Measurements from ENCODE around the gene ATP1B2. TPM values are rescaled to one million over a fixed set of nuclear protein-coding genes. Genes with fewer than 3 reads are reported as not detected.
A peak's percentile ranks its signal among the peaks of the same experiment; 100 is the strongest.

ATP1B2 gene
- total RNA-seq, 1 experiment from 2014 or later = 29.1 TPM

DNA sequence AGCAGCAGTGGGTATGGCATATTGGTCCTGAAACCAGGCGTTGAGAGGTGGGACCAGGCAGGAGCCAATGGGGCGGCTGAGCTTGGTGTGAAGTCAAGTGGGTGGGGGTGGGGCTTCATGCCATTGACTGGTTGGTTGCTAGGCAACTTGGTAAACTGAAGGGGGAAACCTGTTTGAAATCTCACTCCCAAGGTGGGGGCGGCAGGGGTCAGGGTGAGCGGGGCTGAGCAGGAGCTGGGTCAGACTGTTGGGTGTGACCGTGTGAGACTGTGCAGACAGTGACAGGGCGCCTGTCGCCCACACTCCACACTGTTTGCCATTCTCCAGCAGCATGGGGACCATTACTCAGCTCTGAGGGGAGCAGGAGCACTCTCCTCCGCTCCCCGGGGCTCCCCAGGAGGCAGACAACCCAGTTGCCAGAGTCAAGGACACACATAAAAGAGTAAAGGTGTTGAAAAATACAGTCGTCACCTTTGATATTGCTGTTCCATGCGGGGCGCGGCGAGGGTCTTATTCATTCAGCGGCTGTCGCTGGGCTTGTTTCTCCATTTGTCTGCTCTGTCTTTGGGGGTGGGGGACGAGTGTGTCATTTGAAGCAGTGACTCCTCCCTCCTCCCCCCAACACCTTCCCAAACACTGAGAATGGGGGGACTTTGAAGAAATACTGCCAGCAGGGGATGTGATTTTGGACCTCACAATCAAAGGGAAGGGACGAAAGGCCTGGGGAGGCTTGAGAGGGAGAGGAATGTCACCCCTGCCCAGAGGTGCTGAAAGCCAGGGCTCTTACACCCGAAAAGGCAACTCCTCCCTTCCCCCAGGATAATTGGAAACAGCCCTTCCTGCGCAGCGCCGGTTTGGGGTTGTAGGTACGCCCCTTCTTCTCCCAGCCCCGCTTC lies 53.1 kb downstream of the ATP1B2 start:
- peak overlapping the region; percentile 88 for H3K27ac Mint-ChIP-seq
- peaks cover 30% of the 10 kb centered on the region for H3K4me1 Mint-ChIP-seq
- H3K9me3 Mint-ChIP-seq = no peaks in the 10 kb centered on the region
- H3K27me3 Mint-ChIP-seq (ENCODE audit: low read depth) = peaks cover 13% of the 10 kb centered on the region
- H3K36me3 Mint-ChIP-seq = peaks cover 2% of the 10 kb centered on the region; the same call in 1 of the 2 replicates
- TF ChIP-seq NFYB (CRISPR knock-in tag; conservative IDR thresholded peaks at IDR 0.05; ENCODE audit: low read depth) (peak; percentile 16; the same call in 1 of the 2 replicates), JAZF1 (CRISPR knock-in tag; IDR thresholded peaks at IDR 0.05) (no peak), ZNF532 (CRISPR knock-in tag; IDR thresholded peaks at IDR 0.05; ENCODE audit: borderline replicate concordance) (peak; percentile 36; the same call in 1 of the 2 replicates)
- TF ChIP-seq, protein P1, sequence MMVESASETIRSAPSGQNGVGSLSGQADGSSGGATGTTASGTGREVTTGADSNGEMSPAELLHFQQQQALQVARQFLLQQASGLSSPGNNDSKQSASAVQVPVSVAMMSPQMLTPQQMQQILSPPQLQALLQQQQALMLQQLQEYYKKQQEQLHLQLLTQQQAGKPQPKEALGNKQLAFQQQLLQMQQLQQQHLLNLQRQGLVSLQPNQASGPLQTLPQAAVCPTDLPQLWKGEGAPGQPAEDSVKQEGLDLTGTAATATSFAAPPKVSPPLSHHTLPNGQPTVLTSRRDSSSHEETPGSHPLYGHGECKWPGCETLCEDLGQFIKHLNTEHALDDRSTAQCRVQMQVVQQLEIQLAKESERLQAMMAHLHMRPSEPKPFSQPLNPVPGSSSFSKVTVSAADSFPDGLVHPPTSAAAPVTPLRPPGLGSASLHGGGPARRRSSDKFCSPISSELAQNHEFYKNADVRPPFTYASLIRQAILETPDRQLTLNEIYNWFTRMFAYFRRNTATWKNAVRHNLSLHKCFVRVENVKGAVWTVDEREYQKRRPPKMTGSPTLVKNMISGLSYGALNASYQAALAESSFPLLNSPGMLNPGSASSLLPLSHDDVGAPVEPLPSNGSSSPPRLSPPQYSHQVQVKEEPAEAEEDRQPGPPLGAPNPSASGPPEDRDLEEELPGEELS (CRISPR knock-in tag; IDR thresholded peaks at IDR 0.05) = no peak
- peak; percentile 81 for DNase-seq (ENCODE audit: low spot score)
- CTCF ChIA-PET = interaction anchor here (0.6 to 6.1 kb wide), 20 partner anchors 8 to 505 kb away, joined by 3 to 72 read pairs (median 4); partner anchors contain the start of genes DNAH2, FXR2, NAA38 and SAT2
- peak overlapping the region; percentile 86 for H3K4me3 Mint-ChIP-seq
- POLR2A ChIA-PET = interaction anchor here (0.6 to 4.0 kb wide), 15 partner anchors 13 to 166 kb away, joined by 3 to 55 read pairs (median 5); partner anchors contain the start of genes ATP1B2, DNAH2, SAT2 and TP53
- ATAC-seq = peak; percentile 68

GRCh38 chr17:7704601-7705268 lies 54.0 kb downstream of the ATP1B2 start, which contains the start of gene EFNB3:
EFNB3 (plus strand) TSS chr17:7705202; CDS start chr17:7705599, 397 bp downstream.
- H3K36me3 Mint-ChIP-seq = peaks cover 2% of the 10 kb centered on the region; the same call in 1 of the 2 replicates
- ATAC-seq (peak; percentile 64), DNase-seq (ENCODE audit: low spot score) (peak; percentile 79)
- ChIA-PET POLR2A (interaction anchor here (0.9 to 4.0 kb wide), 5 partner anchors 12 to 131 kb away, joined by 4 to 55 read pairs (median 13); partner anchors contain the start of genes DNAH2, TP53 and WRAP53), CTCF (interaction anchor here (0.6 to 6.1 kb wide), 11 partner anchors 9 to 119 kb away, joined by 3 to 72 read pairs (median 8); partner anchors contain the start of genes DNAH2, SAT2, SHBG and SOX15)
- peak within 1 kb of the TSS; percentile 88 for H3K27ac Mint-ChIP-seq
- H3K9me3 Mint-ChIP-seq = no peaks in the 10 kb centered on the region
- peaks cover 13% of the 10 kb centered on the region for H3K27me3 Mint-ChIP-seq (ENCODE audit: low read depth)
- peak within 1 kb of the TSS; percentile 86 for H3K4me3 Mint-ChIP-seq
- H3K4me1 Mint-ChIP-seq = peaks cover 30% of the 10 kb centered on the region
- TF ChIP-seq NR2C2 (CRISPR knock-in tag; IDR thresholded peaks at IDR 0.05) = no peak
- TF ChIP-seq SP1 (CRISPR knock-in tag; conservative IDR thresholded peaks at IDR 0.05) = peak; percentile 80
- TF ChIP-seq RORB (CRISPR knock-in tag; IDR thresholded peaks at IDR 0.05) = no peak
- no peak for TF ChIP-seq ZNF138 (CRISPR knock-in tag; conservative IDR thresholded peaks at IDR 0.05)
- peak; percentile 41; the same call in 1 of the 2 replicates for TF ChIP-seq FOXK1 (CRISPR knock-in tag; IDR thresholded peaks at IDR 0.05)
- TF ChIP-seq, protein P2, sequence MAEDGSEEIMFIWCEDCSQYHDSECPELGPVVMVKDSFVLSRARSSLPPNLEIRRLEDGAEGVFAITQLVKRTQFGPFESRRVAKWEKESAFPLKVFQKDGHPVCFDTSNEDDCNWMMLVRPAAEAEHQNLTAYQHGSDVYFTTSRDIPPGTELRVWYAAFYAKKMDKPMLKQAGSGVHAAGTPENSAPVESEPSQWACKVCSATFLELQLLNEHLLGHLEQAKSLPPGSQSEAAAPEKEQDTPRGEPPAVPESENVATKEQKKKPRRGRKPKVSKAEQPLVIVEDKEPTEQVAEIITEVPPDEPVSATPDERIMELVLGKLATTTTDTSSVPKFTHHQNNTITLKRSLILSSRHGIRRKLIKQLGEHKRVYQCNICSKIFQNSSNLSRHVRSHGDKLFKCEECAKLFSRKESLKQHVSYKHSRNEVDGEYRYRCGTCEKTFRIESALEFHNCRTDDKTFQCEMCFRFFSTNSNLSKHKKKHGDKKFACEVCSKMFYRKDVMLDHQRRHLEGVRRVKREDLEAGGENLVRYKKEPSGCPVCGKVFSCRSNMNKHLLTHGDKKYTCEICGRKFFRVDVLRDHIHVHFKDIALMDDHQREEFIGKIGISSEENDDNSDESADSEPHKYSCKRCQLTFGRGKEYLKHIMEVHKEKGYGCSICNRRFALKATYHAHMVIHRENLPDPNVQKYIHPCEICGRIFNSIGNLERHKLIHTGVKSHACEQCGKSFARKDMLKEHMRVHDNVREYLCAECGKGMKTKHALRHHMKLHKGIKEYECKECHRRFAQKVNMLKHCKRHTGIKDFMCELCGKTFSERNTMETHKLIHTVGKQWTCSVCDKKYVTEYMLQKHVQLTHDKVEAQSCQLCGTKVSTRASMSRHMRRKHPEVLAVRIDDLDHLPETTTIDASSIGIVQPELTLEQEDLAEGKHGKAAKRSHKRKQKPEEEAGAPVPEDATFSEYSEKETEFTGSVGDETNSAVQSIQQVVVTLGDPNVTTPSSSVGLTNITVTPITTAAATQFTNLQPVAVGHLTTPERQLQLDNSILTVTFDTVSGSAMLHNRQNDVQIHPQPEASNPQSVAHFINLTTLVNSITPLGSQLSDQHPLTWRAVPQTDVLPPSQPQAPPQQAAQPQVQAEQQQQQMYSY (CRISPR knock-in tag; IDR thresholded peaks at IDR 0.05) = peak; percentile 99
- TF ChIP-seq ZNF416 (CRISPR knock-in tag; IDR thresholded peaks at IDR 0.05) = no peak
- peak; percentile 94 for TF ChIP-seq GTF2I (CRISPR knock-in tag; conservative IDR thresholded peaks at IDR 0.05)
- peak; percentile 7; the same call in 1 of the 2 replicates for TF ChIP-seq TCF7 (CRISPR knock-in tag; IDR thresholded peaks at IDR 0.05; ENCODE audit: low read depth)

All from WTC11 (cell line).